ENCODE data around the gene TAAR8.
A peak's percentile ranks its signal among the peaks of the same experiment; 100 is the strongest.
"Not testable (repeated sequence)": the region's sequence is repeated elsewhere in the genome, so short reads cannot be mapped to it uniquely, and the experiment has no call there.

Gene TAAR8

GRCh38 chr6:132520953-132521352 is 31.5 kb upstream of the TAAR8 start:
- DNase-seq (ENCODE audit: low read depth, low spot score) = no peak
- TF ChIP-seq, protein P1, sequence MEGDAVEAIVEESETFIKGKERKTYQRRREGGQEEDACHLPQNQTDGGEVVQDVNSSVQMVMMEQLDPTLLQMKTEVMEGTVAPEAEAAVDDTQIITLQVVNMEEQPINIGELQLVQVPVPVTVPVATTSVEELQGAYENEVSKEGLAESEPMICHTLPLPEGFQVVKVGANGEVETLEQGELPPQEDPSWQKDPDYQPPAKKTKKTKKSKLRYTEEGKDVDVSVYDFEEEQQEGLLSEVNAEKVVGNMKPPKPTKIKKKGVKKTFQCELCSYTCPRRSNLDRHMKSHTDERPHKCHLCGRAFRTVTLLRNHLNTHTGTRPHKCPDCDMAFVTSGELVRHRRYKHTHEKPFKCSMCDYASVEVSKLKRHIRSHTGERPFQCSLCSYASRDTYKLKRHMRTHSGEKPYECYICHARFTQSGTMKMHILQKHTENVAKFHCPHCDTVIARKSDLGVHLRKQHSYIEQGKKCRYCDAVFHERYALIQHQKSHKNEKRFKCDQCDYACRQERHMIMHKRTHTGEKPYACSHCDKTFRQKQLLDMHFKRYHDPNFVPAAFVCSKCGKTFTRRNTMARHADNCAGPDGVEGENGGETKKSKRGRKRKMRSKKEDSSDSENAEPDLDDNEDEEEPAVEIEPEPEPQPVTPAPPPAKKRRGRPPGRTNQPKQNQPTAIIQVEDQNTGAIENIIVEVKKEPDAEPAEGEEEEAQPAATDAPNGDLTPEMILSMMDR (IDR thresholded peaks at IDR 0.05; ENCODE audit: insufficient read depth, low read length, missing control alignments) = no peak
- ChIA-PET POLR2A (no interaction called here), CTCF (no interaction called here)
- H3K4me3 ChIP-seq (ENCODE audit: low read depth, low read length) = no peak overlapping the region

DNA sequence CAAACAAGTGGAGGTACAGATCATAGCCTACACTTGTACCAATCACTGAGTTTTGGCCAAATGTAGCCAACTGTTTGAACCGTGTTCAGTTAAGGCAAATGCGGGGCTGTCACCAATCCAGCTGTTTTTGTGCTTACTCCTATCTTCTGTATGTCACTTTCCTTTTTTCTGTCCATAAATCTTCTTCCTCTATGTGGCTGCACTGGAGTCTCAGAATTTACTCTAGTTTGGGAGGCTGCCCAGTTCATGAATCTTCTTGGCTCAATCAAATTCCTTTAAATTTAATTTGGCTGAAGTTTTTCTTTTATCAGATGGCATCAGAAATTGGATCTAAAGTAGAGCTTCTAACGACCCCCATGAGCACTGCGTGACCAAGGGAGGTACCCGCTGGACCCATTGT is 27.8 kb upstream of the TAAR8 start:
- POLR2A ChIA-PET = no interaction called here
- H3K4me3 ChIP-seq (ENCODE audit: low read depth, low read length) = no peak overlapping the region
- CTCF ChIA-PET = interaction anchor here (0.9 to 1.4 kb wide), 3 partner anchors 193 to 274 kb away, joined by 3 to 6 read pairs (median 3); partner anchors contain the start of gene SLC18B1
- DNase-seq (ENCODE audit: low read depth, low spot score) = no peak
- TF ChIP-seq, protein P1 (IDR thresholded peaks at IDR 0.05; ENCODE audit: insufficient read depth, low read length, missing control alignments) = no peak

DNA sequence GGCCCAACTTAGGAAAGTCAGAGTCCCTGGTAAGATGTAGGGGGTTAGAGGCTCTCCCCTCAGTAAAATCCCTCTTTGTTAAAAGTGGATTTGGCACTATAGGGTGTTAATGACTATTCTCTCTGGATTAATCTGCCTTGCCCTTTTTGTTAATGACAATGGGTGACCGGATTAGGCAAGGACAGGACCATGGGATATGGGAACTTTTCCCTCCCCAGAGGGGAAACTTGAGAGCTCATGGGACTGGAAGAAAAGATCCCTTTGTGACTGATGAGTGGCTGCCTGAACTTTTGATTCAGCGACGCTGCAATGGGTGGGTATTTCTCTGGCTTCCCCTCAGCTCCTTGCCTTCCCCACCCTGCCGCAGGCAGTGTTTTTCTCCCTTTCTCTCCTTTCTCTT is 26.6 kb upstream of the TAAR8 start:
- ChIA-PET POLR2A (no interaction called here), CTCF (interaction anchor here (0.6 to 1.4 kb wide), 3 partner anchors 143 to 270 kb away, joined by 3 to 6 read pairs (median 3); no protein-coding TSS in a partner anchor)
- DNase-seq (ENCODE audit: low read depth, low spot score) = no peak
- H3K4me3 ChIP-seq (ENCODE audit: low read depth, low read length) = no peak overlapping the region
- TF ChIP-seq, protein P1 (IDR thresholded peaks at IDR 0.05; ENCODE audit: insufficient read depth, low read length, missing control alignments) = no peak

DNA sequence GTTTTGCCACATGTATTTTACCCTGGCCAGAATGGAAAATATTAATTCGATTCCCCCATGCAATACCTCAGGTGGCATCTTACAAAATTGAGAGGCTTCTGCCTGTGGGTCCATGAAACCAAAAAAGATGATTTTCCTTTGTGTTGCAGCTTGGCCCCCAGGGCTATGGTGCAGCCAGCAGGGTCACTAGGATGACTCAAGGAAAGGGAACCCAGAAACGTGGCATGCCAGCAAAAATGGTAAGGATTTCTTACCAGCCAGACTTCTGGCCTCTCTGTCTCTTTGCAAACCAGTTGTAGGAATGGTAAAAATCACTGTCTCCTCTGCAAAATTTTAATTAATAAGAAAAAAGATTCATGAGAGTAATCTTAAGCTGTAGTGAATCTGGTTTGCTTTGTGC is 26.0 kb upstream of the TAAR8 start:
- POLR2A ChIA-PET = no interaction called here
- CTCF ChIA-PET = interaction anchor here (0.6 to 3.3 kb wide), 5 partner anchors 9 to 143 kb away, joined by 3 to 10 read pairs (median 4); partner anchors contain the start of genes STX7 and TAAR9

GRCh38 chr6:132527791-132528190 is 24.7 kb upstream of the TAAR8 start:
- POLR2A ChIA-PET = interaction anchor here (0.8 kb wide), 1 partner anchor 15 kb away, joined by 5 read pairs; the partner anchor contains the start of gene STX7
- TF ChIP-seq, protein P1 (IDR thresholded peaks at IDR 0.05; ENCODE audit: insufficient read depth, low read length, missing control alignments) = no peak
- CTCF ChIA-PET = interaction anchor here (0.8 to 3.3 kb wide), 8 partner anchors 8 to 618 kb away, joined by 3 to 10 read pairs (median 4); partner anchors contain the start of genes STX7 and TAAR9
- no peak overlapping the region for H3K4me3 ChIP-seq (ENCODE audit: low read depth, low read length)
- DNase-seq (ENCODE audit: low read depth, low spot score) = no peak

More for the DNA sequence above, 26.0 kb upstream of the TAAR8 start:
- TF ChIP-seq, protein P1 (IDR thresholded peaks at IDR 0.05; ENCODE audit: insufficient read depth, low read length, missing control alignments) = no peak
- no peak overlapping the region for H3K4me3 ChIP-seq (ENCODE audit: low read depth, low read length)
- no peak for DNase-seq (ENCODE audit: low read depth, low spot score)

- POLR2A ChIA-PET = no interaction called here
- no peak for DNase-seq (ENCODE audit: low read depth, low spot score)
Measured at GRCh38 chr6:132530293-132530974, 22.0 kb upstream of the TAAR8 start.

GRCh38 chr6:132534546-132534945 is 17.9 kb upstream of the TAAR8 start:
- DNase-seq (ENCODE audit: low read depth, low spot score); CTCF ChIA-PET; H3K4me3 ChIP-seq (ENCODE audit: low read depth, low read length); POLR2A ChIA-PET: not testable (repeated sequence)

More at GRCh38 chr6:132530293-132530974, 22.0 kb upstream of the TAAR8 start:
- no peak overlapping the region for H3K4me3 ChIP-seq (ENCODE audit: low read depth, low read length)
- CTCF ChIA-PET = interaction anchor here (0.7 to 3.0 kb wide), 23 partner anchors 11 to 293 kb away, joined by 3 to 46 read pairs (median 5); partner anchors contain the start of genes SLC18B1, STX7 and TAAR8
- TF ChIP-seq, protein P1 (IDR thresholded peaks at IDR 0.05; ENCODE audit: insufficient read depth, low read length, missing control alignments) = peak; percentile 66
